GM10248 (cell line): ENCODE results near the gene LOXHD1.

Source experiments
- CTCF ChIA-PET: fragments of 300-600 bp; sonication (Branson Sonifier 250); formaldehyde crosslinking; extraction: SDS; loops from one replicate; lab custom pipeline; 2021; ENCODE audit warnings: antibody characterized with exemption; lab: Yijun Ruan, JAX
- POLR2A ChIA-PET: fragments of 350-650 bp; sonication (Branson Sonifier 250); formaldehyde crosslinking; extraction: SDS; loops from one replicate; lab custom pipeline; 2020; ENCODE audit warnings: antibody characterized with exemption; lab: Yijun Ruan, JAX
- DNase-seq: peaks from one replicate; pipeline ENCODE4 v3.0.0; 2012; ENCODE audit errors: extremely low spot score
- CTCF ChIP-seq: IDR thresholded peaks from 2 replicates; pipeline ENCODE4 v1.5.1; 2012; ENCODE audit warnings: mild to moderate bottlenecking, low read depth; ENCODE audit errors: extremely low read depth, missing control alignments, control extremely low read depth

LOXHD1 gene

DNA sequence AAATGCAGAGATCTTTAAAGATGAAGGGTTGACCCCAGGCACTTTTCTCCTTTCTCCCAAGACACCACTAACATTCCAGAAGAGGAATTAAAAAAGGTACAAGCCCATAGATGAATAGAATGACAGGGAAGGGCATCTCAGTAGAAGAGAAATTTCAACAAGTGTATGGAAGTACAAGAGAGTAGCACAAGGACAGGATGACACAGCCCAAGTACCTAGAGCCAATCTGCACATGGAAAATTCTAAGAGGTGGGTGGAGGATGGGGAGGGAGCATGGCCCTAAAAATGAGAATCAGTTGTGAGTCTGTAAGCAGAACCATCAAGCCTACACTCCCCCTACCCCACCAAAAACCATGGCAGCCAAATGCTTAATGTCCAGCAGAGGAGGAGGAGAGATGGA lies 39.7 kb upstream of the LOXHD1 start:
- TF ChIP-seq CTCF: no peak
- DNase-seq: no peak
- CTCF ChIA-PET: no interaction called here
- POLR2A ChIA-PET: no interaction called here

DNA sequence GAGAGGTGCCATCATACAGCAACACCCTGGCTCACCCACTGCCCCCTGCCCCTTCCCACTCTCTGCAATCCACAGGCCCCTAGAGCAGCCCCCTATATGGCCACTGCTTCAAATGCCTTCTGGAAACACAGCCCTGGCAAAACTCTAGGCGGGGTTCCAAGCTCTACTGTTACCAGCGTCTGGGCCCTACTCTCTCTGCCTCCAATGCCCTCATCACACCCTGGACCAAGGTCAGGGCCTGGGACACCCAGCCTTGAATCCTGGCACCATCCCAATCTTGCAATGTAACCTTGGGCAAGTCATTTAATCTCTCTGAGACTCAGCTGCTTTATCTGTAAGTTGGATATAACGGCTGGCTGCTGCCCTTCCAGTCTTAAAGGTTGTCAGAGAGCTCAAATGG lies 39.2 kb upstream of the LOXHD1 start:
- no peak for TF ChIP-seq CTCF
- CTCF ChIA-PET: no interaction called here
- POLR2A ChIA-PET: no interaction called here
- DNase-seq: no peak

DNA sequence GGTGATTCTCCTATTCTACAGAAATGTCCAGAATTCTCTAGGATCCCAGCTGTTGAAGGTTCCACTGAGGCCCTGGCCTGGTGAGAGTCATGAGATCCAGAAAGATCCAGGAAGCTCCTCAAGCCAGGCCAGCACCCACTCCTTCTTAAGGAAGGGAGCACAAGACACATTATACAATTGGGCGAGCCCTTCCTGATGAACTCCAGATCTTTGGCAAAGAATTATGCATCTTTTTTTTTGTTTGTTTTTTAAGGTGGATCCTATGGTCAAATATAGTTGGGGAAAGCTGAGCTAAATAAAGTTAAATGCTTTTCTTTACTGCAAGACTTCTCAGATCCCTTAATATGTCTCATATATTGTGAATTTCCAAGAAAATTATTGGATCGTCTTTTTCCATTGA lies 37.0 kb upstream of the LOXHD1 start:
- POLR2A ChIA-PET: no interaction called here

GRCh38 chr18:46688853-46689525 lies 32.0 kb upstream of the LOXHD1 start:
- no peak for TF ChIP-seq CTCF
- CTCF ChIA-PET: interaction anchor here (1.0 to 1.7 kb wide), 2 partner anchors 11 to 14 kb away, joined by 3 to 4 read pairs; no protein-coding TSS in a partner anchor
- DNase-seq: no peak
- POLR2A ChIA-PET: interaction anchor here (0.7 kb wide), 1 partner anchor 620 kb away, joined by 5 read pairs; no protein-coding TSS in a partner anchor

More for the DNA sequence above, 37.0 kb upstream of the LOXHD1 start:
- TF ChIP-seq CTCF: no peak
- CTCF ChIA-PET: interaction anchor here (0.9 to 1.2 kb wide), 3 partner anchors 8 to 33 kb away, joined by 3 to 4 read pairs (median 3); no protein-coding TSS in a partner anchor
- DNase-seq: no peak

GRCh38 chr18:46686186-46686585 lies 29.2 kb upstream of the LOXHD1 start:
- POLR2A ChIA-PET: no interaction called here
- TF ChIP-seq CTCF: no peak
- CTCF ChIA-PET: interaction anchor here (1.7 kb wide), 1 partner anchor 28 kb away, joined by 7 read pairs; no protein-coding TSS in a partner anchor
- no peak for DNase-seq

GRCh38 chr18:46683252-46683651 lies 26.2 kb upstream of the LOXHD1 start:
- no peak for DNase-seq
- ChIA-PET CTCF (no interaction called here), POLR2A (no interaction called here)
- TF ChIP-seq CTCF: no peak
